ENCODE data around the gene CCER1.
"Not testable (repeated sequence)": the region's sequence is repeated elsewhere in the genome, so short reads cannot be mapped to it uniquely, and the experiment has no call there.

The CCER1 gene

GRCh38 chr12:90954921-90955320 lies at the start of gene CCER1:
Gene CCER1 (minus strand): TSS chr12:90955176. CDS start chr12:90954742, 434 bp downstream.
- DNase-seq = no peak

GRCh38 chr12:91003737-91004136 lies 48.8 kb upstream of the CCER1 start:
- no peak for DNase-seq

DNA sequence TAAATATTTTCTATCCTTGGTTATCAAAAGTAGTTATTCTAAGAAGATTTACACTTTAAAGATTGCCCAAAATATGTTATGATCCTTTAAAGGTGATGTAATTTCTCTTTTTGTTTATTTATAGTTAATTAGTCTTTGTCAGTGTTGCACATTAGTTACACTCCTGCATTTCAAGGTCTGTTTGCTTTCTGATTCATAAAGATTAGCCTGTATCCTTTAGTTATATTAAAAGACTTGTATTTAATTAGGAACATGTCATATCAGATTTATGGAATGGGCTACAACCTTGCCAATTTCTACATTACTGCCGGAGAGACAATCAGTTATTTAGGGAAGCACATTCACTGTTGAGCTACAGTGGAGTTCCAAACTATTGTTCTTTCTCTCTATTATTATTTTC lies 46.3 kb upstream of the CCER1 start:
- no peak for DNase-seq

- DNase-seq = no peak
These were observed 45.0 kb upstream of the CCER1 start for GRCh38 chr12:90999966-91000365.

- no peak for DNase-seq
These were observed 44.6 kb upstream of the CCER1 start for GRCh38 chr12:90999527-90999926.

DNA sequence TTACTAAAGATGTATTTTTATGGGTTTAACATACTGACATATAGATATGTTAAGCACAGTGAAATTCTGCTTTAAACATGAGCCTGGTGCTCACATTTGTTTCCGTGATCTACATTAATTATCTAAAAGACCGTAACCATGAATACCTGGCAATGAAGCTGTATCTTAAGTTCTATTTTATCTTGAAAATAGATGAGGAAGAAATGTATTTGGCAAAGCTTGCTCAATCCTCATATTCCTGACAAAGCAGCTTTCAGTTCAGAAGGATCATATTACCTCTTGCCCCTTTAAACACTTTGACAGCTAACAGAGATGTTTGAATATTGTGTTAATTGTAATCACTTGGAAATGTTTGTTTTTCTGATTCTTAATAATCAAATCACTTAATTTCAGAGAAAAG lies 40.0 kb upstream of the CCER1 start:
- DNase-seq = no peak

DNA sequence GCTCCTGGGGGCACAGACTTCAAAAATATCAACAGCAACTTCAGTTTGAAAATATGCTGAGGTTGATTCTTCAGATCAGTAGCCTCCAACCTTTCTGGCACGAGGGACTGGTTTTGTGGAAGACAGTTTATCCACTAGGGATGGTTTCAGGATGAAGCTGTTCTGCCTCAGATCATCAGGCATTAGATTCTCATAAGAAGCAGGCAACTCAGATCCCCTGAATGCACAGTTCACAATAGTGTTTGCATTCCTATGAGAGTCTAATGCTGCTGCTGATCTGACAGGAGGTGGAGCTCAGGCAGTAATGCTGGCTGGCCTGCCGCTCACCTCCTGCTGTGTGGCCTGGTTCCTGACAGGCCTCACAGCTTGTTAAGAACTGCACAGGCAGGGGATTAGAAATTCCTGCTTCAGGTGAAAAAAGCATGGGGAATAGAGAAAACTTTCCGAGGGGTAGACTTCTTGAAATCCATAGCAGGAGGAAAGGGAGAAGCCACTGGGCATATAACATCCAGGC lies 37.0 kb upstream of the CCER1 start:
- DNase-seq = no peak

DNA sequence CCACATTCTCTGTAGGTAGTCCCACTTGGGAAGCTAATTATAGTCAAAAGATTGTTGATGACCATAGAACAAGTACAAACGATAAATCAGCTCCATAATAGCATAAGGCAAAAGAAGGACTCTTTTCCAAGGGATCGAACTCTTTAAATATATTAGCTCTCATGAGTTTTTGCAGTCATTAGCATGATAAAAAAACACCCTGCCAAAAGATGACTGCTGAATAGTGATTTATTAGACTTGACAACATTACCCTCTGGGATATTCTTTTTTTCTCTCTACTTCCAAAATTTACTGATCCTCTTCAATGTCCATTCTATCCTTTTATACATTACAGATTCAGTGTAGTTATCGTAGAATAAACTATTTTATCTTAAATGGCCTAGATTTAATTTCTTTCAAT lies 35.6 kb upstream of the CCER1 start:
- DNase-seq = no peak

GRCh38 chr12:90989686-90990111 lies 34.7 kb upstream of the CCER1 start:
- no peak for DNase-seq

- DNase-seq = no peak
These were observed 32.5 kb upstream of the CCER1 start for GRCh38 chr12:90987520-90987919.

DNA sequence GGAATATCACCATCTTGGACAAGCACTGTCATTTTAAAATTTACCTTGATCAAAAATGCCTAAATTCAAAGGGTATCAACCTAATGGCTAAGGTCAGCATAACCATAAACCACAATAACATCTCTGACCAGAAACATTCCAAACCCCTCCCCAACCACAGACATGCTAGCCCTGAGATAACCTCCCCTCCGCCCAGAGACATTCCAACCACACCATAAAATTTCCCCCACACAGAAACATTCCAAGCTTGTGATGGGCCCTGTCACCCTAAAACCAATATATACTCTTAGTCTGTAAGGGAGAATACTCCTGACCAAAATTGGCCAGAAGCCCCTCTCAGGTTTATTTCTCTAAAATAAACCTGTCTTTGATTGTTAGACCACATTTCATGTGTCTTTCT lies 32.1 kb upstream of the CCER1 start:
- DNase-seq = no peak

- not testable (repeated sequence) for DNase-seq
These were observed 30.4 kb upstream of the CCER1 start for GRCh38 chr12:90985331-90985730.

- DNase-seq = no peak
These were observed 29.1 kb upstream of the CCER1 start for GRCh38 chr12:90984114-90984513.

- DNase-seq = no peak
These were observed 27.2 kb upstream of the CCER1 start for GRCh38 chr12:90982170-90982569.

GRCh38 chr12:90979951-90980350 lies 25.0 kb upstream of the CCER1 start:
- DNase-seq = no peak

GRCh38 chr12:90979019-90979418 lies 24.0 kb upstream of the CCER1 start:
- no peak for DNase-seq

GRCh38 chr12:90978117-90978770 lies 23.3 kb upstream of the CCER1 start:
- DNase-seq = peak; percentile 22

DNA sequence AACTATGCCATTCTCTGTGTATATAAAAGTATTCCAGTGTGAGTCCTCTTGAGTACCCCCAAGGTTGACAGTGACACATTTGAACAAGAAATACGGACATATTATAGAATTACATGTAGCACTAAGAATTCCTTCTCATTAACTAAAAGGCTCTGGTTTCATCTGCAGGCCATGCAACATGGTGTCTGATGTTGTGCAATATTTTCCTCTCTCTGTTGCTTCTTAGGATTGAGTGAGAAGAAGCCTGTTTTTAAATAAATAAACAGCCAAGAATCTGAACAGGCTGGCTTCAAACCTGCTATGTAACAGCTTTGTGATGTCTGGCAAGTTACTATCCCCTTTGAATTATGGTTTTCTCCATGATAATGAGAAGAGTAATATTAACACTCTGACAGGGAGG lies 22.2 kb upstream of the CCER1 start:
- no peak for DNase-seq

- no peak for DNase-seq
These were observed 19.3 kb upstream of the CCER1 start for GRCh38 chr12:90974286-90974685.

- no peak for DNase-seq
These were observed 17.2 kb upstream of the CCER1 start for GRCh38 chr12:90972226-90972625.

DNA sequence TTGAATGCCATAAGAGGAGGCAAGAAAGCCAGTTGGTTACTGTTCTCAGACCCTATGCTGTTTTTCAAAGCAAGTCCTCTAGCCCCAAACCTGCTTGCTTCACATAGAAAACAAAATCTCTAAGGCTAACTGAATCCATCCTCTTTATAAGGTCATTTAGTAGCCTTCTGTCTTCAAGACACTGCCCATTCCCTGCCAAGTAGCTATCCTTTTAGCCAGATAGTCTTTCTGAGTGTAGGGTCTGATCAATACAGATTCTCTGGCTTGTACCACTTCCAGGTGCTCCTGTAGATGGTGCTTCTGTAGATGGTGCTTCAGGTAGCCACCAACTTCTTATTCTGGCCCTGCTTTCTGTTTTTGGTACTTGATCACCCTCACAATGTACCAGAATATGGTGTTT lies 15.9 kb upstream of the CCER1 start:
- no peak for DNase-seq

- DNase-seq = no peak
These were observed 15.5 kb upstream of the CCER1 start for GRCh38 chr12:90970471-90970870.

GRCh38 chr12:90969851-90970250 lies 14.9 kb upstream of the CCER1 start:
- DNase-seq = no peak

DNA sequence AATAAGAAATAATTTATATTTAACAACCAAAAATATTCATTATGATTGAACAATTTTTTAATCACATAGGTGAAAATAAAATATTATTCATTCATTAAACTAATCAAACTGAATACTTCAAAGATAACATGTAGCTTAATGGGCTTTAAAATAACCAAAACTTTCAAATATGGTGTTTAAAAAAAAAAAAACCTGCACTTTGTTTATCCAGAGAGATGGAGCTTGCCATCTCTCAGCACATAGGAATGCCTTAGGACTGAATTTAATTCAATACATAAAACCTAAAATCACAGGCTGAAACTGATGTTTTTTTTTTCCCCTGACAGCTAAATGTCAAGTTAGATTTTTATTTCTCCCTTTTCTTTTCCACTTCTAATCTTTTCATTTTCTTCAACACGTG lies 14.4 kb upstream of the CCER1 start:
- no peak for DNase-seq

GRCh38 chr12:90965204-90965603 lies 10.2 kb upstream of the CCER1 start:
- no peak for DNase-seq
